HG02852 (cell line): ENCODE measurements around the gene TTC39B.
"Not testable (repeated sequence)": the region's sequence is repeated elsewhere in the genome, so short reads cannot be mapped to it uniquely, and the experiment has no call there.

Experiments
- ATAC-seq: cut with Tn5 transposase; IDR thresholded peaks from one replicate; pipeline ENCODE4 v1.9.1; 2021; ENCODE audit warnings: mild to moderate bottlenecking, moderate library complexity; ENCODE audit not compliant: unreplicated experiment

The TTC39B gene

GRCh38 chr9:15268782-15269181, 38.2 kb downstream of the TTC39B start:
- no peak for ATAC-seq

GRCh38 chr9:15268317-15268716, 38.7 kb downstream of the TTC39B start:
- no peak for ATAC-seq

- ATAC-seq: no peak
These were observed 42.1 kb downstream of the TTC39B start for GRCh38 chr9:15264918-15265317.

GRCh38 chr9:15262581-15262980, 44.4 kb downstream of the TTC39B start:
- no peak for ATAC-seq

- ATAC-seq: no peak
These were observed 50.6 kb downstream of the TTC39B start for GRCh38 chr9:15256426-15256825.

GRCh38 chr9:15253786-15254185, 53.2 kb downstream of the TTC39B start:
- no peak for ATAC-seq

- no peak for ATAC-seq
These were observed 53.8 kb downstream of the TTC39B start for GRCh38 chr9:15253197-15253596.

GRCh38 chr9:15249981-15250380, 57.0 kb downstream of the TTC39B start:
- ATAC-seq: no peak

- ATAC-seq: no peak
These were observed 57.8 kb downstream of the TTC39B start for GRCh38 chr9:15249042-15249818.

- ATAC-seq: no peak
These were observed 58.4 kb downstream of the TTC39B start for GRCh38 chr9:15248621-15249020.

GRCh38 chr9:15248081-15248480, 58.9 kb downstream of the TTC39B start:
- no peak for ATAC-seq

- no peak for ATAC-seq
These were observed 60.3 kb downstream of the TTC39B start for GRCh38 chr9:15246708-15247107.

- no peak for ATAC-seq
These were observed 60.8 kb downstream of the TTC39B start for GRCh38 chr9:15246243-15246642.

GRCh38 chr9:15244001-15244441, 63.0 kb downstream of the TTC39B start:
- ATAC-seq: no peak

- ATAC-seq: no peak
These were observed 63.9 kb downstream of the TTC39B start for GRCh38 chr9:15243081-15243480.

GRCh38 chr9:15240927-15241326, 66.1 kb downstream of the TTC39B start:
- no peak for ATAC-seq

GRCh38 chr9:15239816-15240215, 67.2 kb downstream of the TTC39B start:
- no peak for ATAC-seq

GRCh38 chr9:15238646-15239045, 68.4 kb downstream of the TTC39B start:
- ATAC-seq: no peak

- ATAC-seq: no peak
These were observed 71.4 kb downstream of the TTC39B start for GRCh38 chr9:15235658-15236057.

- not testable (repeated sequence) for ATAC-seq
These were observed 73.0 kb downstream of the TTC39B start for GRCh38 chr9:15233941-15234490.

- not testable (repeated sequence) for ATAC-seq
These were observed 74.2 kb downstream of the TTC39B start for GRCh38 chr9:15232706-15233280.
